Stimulated activated CD4-positive, alpha-beta T cell treated with anti-CD3 and anti-CD28 coated beads, Interleukin-4, amount 100 ng/mL, for 1 hour (primary cell): ENCODE measurements around the gene CCN6.
"Not testable (repeated sequence)": the region's sequence is repeated elsewhere in the genome, so short reads cannot be mapped to it uniquely, and the experiment has no call there.

ENCODE experiments used
- DNase-seq: peaks from one replicate; pipeline ENCODE4 v3.0.0-alpha.2; 2020

CCN6 gene

DNA sequence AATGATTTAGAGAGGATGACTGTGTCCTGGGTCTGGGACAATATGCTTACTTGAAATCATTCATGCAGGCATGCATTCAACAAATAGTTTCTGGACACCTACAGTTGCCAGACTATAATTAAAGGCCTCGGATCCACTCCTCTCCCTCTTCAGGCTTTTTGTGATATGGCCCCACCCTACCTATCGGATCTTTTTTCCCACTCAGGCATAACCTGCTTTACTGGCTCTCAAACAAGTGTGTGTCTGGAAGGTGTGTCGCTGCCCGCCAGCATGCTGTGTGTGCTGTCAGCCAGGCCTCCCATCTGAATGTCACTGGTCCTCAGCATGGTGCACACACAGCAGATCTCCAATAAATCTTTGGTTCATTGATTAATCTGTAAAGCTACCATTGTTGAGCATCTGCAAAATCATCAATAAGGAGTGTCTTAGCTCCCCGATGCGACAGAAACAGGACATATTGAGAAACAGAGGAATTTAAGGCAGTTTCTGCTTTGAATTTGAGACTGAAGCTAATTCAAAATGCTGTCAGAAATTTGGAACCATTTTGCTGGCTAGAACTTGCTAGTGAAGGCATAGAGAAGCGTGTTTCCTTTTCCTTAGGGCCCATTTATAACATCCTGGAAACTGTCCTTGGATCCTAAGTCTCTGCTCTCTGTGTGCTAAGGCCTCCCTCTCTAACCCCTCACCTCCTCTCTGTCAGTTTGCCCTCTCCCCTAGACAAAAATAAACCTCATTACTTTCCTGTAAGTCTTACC, 23.5 kb upstream of the CCN6 start:
- DNase-seq = no peak

DNA sequence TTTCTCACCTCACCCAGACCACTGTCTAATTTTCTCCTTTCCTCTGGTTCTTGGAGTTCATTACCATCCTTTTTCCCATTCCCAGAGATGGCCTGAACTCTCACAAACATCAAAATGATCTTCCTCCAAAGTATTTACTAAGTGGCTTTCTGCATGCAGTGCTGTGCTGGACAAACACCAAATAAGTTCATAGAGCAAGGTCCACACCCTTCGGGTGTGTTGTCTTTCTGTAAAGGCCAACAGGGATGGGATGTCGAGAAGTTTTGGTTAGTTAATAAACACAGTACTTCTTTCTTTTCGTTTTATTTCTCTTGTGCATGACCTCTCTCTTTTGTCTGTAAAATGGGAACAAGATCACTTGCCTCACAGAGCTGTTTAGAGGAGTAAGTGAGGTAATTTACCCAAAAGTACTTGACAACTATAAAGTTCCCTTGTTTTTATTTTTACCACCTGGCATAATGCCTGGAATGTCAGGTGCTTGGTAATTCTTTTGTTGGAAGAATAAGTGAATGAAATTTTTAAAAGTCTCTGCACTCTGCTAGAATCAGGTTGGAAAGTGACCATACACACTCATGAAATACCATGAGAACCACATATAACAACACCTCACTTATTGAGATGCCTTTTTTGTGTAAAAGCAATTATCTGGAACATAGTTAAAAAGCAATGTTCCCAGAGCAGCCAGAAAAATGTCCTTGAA, 22.8 kb upstream of the CCN6 start:
- no peak for DNase-seq

DNA sequence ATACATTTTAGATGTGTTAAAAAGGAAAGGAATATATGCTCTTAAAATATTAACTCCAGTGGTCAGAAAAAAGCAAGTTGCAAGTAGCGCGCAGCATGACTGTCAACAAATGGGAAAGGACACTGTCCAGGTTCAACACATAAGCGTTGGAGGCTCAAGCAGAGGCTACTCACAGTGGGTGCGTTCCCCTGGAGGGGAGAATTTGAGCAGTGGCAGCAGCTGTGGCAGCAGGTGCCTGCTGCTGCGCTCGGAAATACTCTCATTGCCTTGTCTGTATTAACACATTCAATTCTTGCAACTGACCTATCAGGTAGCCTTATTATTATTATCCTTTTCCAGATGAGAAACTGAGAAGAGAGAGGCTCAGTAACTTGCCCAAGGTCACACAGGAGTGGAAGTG, 21.9 kb upstream of the CCN6 start:
- DNase-seq = no peak

DNA sequence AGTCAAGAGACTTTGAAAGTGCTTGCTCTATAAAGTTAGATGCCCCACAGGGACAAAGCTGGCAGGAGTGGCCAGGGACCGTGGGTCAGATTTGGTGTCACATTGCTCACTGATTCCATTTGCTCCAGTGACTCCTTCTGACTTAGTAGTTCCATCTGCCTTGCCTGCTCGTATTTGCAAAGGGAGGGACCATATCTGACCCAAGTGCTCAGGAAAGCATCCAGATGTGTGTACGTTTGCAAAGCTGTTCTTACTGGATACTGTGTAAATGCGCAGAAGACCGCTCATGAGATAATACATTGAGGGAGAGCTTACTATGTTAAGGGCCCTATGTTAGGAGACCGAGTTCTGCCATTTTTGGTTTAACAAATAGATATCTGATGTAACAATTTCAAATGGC, 21.2 kb upstream of the CCN6 start:
- no peak for DNase-seq

DNA sequence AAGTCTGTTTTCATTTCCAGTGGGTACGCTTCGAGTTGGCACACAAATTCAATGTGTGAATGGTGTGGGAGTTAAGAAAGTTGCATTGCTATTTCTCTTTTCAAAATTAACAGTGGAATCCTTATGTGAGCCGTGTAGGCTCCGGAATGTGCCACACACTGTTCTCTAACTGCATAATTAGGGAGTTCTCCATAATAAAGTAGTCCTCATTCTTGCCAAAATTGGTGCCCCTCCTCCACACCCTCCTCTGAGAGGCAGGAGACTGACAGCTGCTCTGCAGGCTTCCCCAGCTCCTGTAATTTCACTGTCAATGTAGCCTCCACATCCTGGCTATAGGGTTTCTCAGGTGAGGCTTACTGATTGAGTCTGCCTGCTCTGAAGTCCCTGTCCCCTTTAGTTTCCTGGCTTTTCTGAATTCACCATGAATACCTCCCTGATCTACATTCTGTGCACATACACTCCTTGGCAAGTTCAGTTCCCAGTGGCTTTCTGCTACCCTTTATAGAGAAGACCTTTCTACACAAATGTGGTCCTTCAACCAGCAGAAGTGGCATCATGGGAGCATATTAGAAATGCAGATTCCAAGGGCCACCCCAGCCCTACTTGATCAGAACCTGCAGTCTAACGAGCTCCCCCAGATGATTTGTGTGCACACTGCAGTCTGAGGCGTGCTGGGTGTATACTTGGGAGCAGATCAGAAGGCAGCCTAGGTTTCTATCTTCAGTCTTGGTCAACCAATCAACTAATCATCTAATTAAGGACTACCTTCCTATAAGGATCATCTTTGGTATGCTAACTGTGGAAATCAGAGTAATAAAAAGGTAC, 19.9 kb upstream of the CCN6 start:
- no peak for DNase-seq

DNA sequence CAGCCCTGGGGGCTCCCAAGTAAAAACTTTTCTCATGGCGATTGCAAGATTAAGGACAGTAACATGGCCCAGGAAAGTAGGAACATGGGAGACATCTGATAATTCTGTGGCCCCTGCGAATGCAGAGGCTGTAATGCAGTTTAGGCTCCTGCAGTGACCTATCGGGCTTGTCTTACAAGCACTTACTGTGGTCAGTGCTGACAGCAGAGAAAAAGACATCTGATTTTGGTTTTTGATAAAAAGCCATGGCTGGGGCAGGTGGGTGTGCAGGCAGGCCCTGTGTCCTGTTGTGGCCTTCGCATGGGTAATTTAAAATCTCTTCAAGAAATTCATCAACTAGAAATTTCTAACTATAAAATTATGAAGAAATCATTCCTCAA, 19.3 kb upstream of the CCN6 start:
- DNase-seq = no peak

- no peak for DNase-seq
Measured at GRCh38 chr6:112036088-112036637, 17.7 kb upstream of the CCN6 start.

DNA sequence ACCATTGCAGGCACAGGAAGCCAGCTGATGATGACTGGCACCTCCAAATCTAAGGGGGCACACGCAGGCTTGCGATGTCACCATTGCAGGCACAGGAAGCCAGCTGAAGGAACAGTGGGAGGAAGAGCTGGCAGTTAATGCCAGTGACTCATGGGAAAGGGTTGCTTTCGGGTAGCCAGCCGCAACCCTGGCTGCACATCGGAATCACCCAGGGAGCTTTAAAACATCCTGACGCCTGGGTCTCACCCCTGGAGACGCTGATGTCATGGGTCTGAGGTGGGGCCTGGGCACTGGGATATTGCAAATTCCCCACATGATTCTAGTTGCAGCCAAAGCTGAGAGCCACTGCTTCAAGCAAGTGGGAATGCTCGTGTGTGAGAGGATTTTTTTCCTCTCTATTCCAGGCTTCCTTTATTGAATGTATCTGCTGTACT, 16.1 kb upstream of the CCN6 start:
- DNase-seq = no peak

DNA sequence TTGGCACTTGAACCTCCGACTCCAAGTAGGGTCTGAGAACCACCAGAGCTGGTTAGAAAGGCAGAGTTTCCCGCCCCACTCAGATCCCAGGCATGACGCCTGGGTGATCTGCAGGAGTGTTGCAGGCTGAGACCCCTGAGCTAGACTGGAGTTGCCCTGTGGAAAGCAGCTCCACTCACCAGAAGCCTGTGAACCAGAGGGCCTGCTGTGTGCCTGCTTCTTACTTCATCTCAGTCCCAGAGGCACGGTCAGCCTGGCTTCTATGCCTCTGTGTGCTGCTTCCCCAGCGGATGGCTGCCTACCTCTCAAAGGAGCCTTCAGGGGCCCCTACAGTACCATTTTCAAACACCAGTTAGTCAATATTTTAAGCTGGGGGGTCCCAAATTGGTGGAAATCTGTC, 15.6 kb upstream of the CCN6 start:
- DNase-seq = no peak

- no peak for DNase-seq
Measured at GRCh38 chr6:112038756-112039430, 15.0 kb upstream of the CCN6 start.

- no peak for DNase-seq
Measured at GRCh38 chr6:112039431-112039770, 14.5 kb upstream of the CCN6 start.

GRCh38 chr6:112040956-112041355, 12.9 kb upstream of the CCN6 start:
- no peak for DNase-seq

GRCh38 chr6:112041535-112041934, 12.4 kb upstream of the CCN6 start:
- no peak for DNase-seq

DNA sequence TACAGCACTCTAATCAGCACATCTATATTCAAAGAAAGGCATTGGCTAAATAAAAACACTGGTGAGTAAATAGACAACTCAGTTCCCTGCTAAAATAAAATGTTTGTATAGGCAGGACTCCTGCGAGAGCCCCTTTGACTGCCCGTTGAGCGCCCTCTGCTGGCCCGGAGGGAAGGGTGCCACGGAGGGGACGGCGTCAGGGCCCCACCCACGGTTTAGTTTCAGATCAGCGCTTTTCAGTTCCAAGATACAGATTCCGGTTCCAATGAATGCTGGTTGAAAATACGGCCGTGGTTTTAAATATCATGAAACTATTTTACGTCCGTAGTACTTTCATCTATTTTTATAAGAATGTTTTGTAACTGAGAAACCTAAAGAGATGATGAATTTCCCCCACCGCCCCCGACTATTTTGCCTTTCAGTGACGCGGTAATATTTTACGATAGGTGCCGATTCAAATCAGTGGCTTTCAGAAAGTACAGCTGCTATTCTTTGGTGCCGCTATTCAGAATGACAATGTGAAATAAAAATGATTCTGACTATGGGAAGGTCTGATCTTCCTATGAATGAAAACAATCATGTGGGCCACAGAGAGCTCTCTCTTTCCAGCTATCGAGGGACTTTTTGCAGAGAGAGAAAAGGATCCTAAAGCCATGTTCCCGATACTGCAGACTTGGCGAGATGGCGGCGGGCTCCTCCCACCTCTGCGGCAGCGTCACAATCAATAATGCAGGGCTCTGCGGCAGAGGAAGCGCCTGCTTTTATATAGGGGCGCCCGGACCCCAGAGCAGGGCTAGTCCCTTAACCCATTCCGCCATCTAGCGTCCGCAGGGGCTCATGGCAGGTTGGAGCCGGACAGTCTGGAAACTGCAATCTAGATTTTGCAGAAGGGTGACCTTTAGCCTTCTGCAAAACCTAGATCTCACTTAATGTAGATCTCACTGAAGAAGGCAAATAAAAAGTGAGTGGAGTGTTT, 10.6 kb upstream of the CCN6 start:
- peak; percentile 88 for DNase-seq

- no peak for DNase-seq
Measured at GRCh38 chr6:112044196-112044595, 9.7 kb upstream of the CCN6 start.

GRCh38 chr6:112044856-112045255, 9.0 kb upstream of the CCN6 start:
- no peak for DNase-seq

DNA sequence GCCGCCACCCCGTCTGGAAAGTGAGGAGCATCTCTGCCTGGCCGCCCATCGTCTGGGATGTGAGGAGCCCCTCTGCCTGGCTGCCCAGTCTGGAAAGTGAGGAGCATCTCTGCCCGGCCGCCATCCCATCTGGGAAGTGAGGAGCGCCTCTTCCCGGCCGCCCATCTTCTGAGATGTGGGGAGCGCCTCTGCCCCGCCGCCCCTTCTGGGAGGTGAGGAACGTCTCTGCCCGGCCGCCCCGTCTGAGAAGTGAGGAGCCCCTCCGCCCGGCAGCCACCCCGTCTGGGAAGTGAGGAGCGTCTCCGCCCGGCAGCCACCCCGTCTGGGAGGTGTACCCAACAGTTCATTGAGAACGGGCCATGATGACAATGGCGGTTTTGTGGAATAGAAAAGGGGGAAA, 6.4 kb upstream of the CCN6 start:
- DNase-seq = not testable (repeated sequence)

DNA sequence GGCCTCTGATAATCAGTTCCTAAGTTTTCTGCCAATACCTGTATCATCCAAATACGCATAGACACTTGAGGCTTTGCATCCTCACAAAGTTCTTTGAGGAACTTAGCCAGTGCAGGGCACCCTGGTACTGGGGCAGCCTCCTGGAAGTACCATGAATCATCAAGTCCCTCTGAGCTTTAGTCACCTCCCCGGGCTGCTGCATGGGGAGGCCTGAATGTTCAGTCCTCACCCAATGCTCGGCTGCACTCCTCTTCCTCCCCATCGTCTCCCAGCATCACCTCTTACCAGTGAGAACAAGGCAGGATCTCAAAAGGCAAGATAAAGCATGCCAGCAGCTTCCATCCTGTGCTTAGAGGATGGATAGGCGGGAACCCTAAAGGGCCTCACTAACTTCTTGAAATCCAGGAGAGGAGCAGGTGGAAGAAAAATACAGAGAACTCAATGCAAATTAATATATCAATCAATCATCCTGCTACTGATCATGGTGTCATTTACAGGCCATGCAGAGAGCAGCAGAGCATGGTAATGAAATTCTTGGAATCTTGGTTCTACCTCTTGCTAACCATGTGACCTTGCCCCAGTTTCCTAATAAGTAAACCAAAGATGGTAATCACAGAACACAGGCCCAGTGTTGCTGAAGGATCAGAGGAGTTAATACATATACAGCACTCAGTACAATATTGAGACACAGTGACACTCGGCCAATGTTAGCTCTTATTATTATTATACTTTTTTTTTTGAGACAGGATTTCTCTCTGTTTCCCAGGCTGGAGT, 4.7 kb upstream of the CCN6 start:
- no peak for DNase-seq

DNA sequence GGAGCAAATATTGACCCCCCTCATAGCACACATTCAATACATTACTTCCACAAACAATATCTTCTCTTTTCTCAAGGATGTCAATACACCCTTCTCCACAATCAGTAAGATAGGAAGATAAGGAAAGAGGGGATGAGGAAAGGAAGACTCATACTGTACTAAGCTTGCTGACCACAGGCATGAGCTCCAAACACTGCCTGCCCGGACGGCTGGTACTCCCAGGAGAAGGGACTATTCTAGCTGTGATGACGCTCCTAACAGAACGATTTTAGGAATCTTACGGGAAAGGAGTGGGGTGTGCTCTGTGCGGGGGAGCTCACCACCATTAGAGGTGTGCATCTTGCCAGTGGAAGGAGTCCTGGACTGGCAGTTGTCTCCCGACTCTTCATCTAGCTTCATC, 3.9 kb upstream of the CCN6 start:
- no peak for DNase-seq

DNA sequence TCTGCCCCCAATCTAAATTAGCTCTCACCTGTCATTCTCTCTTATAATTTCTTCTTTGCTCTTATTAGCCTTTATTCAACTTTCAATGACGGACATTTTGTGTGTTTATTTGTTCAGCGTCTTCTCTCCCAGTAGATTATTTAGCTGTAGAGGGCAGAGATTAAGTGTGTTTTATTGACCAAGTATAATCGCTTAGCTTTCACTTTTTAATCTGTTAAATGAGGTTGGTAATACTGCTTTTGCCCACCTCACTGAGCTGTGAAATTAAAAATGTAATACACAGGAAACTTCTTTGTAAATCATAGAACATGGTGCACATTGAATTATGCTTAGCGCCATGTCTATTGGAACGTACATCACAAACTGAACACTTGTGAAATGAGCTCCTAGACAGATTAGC, 3.5 kb upstream of the CCN6 start:
- DNase-seq = no peak

- not testable (repeated sequence) for DNase-seq
Measured at GRCh38 chr6:112051251-112051740, 2.6 kb upstream of the CCN6 start.
